ENCODE data around the gene CXCL10.

GRCh38 chr4:75992462-75992861 lies 30.8 kb downstream of the CXCL10 start:
- no peak for TF ChIP-seq RCOR1 (conservative IDR thresholded peaks at IDR 0.05; ENCODE audit: low read depth, low read length)
- no peak for TF ChIP-seq REST (IDR thresholded peaks at IDR 0.05; ENCODE audit: low read depth, low read length)
- no peak for TF ChIP-seq CTCF (IDR thresholded peaks at IDR 0.05 in 2 of 3, conservative IDR thresholded peaks at IDR 0.05 in 1 of 3; ENCODE audit: control insufficient read depth in 2 of 3, extremely low read depth in 1 of 3, insufficient read depth in 1 of 3, low read depth in 3 of 3, low read length in 3 of 3)
- no peak for TF ChIP-seq POLR2AphosphoS2 (IDR thresholded peaks at IDR 0.05; ENCODE audit: low read depth, low read length)
- TF ChIP-seq BRCA1 (IDR thresholded peaks at IDR 0.05; ENCODE audit: low read depth, low read length), result no peak
- no peak for TF ChIP-seq NFYA (IDR thresholded peaks at IDR 0.05; ENCODE audit: borderline replicate concordance, low read depth, low read length)
- TF ChIP-seq RBBP5 (conservative IDR thresholded peaks at IDR 0.05), result no peak
- TF ChIP-seq JUND (IDR thresholded peaks at IDR 0.05; ENCODE audit: low read depth, low read length), result no peak
- no peak for TF ChIP-seq RFX5 (IDR thresholded peaks at IDR 0.05; ENCODE audit: low read depth, low read length)
- TF ChIP-seq FOXK2 (IDR thresholded peaks at IDR 0.05), result no peak
- no peak for TF ChIP-seq CUX1 (IDR thresholded peaks at IDR 0.05; ENCODE audit: insufficient replicate concordance, low read depth, low read length)
- TF ChIP-seq SRF (IDR thresholded peaks at IDR 0.05; ENCODE audit: low read depth in 2 of 2, low read length in 2 of 2), result no peak

Measured in GM12878 (cell line).